A549 (cell line): ENCODE data around the gene DMRT1. TPM values are rescaled to one million over a fixed set of nuclear protein-coding genes. Genes with fewer than 3 reads are reported as not detected.
A peak's percentile ranks its signal among the peaks of the same experiment; 100 is the strongest.
"Not testable (repeated sequence)": the region's sequence is repeated elsewhere in the genome, so short reads cannot be mapped to it uniquely, and the experiment has no call there.

Experiments used
- ATAC-seq, 2 experiments: fragments of 200-7000 bp in 1 of 2; fragments of >200 bp in 1 of 2; cut with Nextera tagmentation in 1 of 2; cut with Tn5 transposase in 1 of 2; 3 replicates each; pipeline versions ENCODE4 v1.8.0 to v1.9.1; 2018 to 2020; ENCODE audit warnings: mild to moderate bottlenecking in 1 of 2, moderate library complexity in 1 of 2
- CTCF ChIA-PET: fragments of 300-600 bp; sonication (Branson Sonifier 250); formaldehyde crosslinking; extraction: SDS; loops from one replicate; lab custom pipeline; 2021; ENCODE audit warnings: antibody characterized with exemption, inconsistent platforms; lab: Yijun Ruan, JAX
- POLR2A ChIA-PET: fragments of 350-600 bp; formaldehyde crosslinking; extraction: SDS; loops from one replicate; lab custom pipeline; 2021; ENCODE audit warnings: antibody characterized with exemption, inconsistent platforms; lab: Yijun Ruan, JAX
- DNase-seq, 2 experiments: peaks; one replicate each; pipeline versions ENCODE4 v3.0.0 to v3.0.0-alpha.2; 2011 to 2016; ENCODE audit warnings: low read depth in 1 of 2, low spot score in 1 of 2
- FAIRE-seq: peaks from 2 replicates; lab custom pipeline; 2011; peaks lifted over from hg19 to GRCh38; lab: Jason Lieb, UNC
- H3K27ac ChIP-seq, 2 experiments: fragments of >200 bp; sonication (Bioruptor Twin); formaldehyde crosslinking; 3 replicates each; pipeline ENCODE4 v1.5.1; 2016 to 2017
- H3K4me1 ChIP-seq: fragments of >200 bp; sonication (Bioruptor Twin); formaldehyde crosslinking; 3 replicates; pipeline ENCODE4 v1.6.1; 2016
- H3K4me2 ChIP-seq: fragments of >200 bp; sonication (Bioruptor Twin); formaldehyde crosslinking; 3 replicates; pipeline ENCODE4 v1.6.1; 2016
- H3K4me3 ChIP-seq: fragments of >200 bp; sonication (Bioruptor Twin); formaldehyde crosslinking; 3 replicates; pipeline ENCODE4 v1.5.1; 2016
- H3K9me3 ChIP-seq: fragments of >200 bp; sonication (Bioruptor Twin); formaldehyde crosslinking; 3 replicates; pipeline ENCODE4 v1.6.1; 2016
- BCL3 ChIP-seq: fragments of >200 bp; sonication (Bioruptor Twin); formaldehyde crosslinking; IDR thresholded peaks from 3 replicates; pipeline ENCODE4 v1.6.1; 2016
- BHLHE40 ChIP-seq: IDR thresholded peaks from 2 replicates; pipeline ENCODE4 v1.6.1; 2012; ENCODE audit warnings: low read depth, low read length, inconsistent platforms
- CHD2 ChIP-seq: fragments of 150-350 bp; IDR thresholded peaks from 2 replicates; pipeline ENCODE4 v1.6.1; 2014; ENCODE audit warnings: low read length; ENCODE audit not compliant: partially characterized antibody
- CTCF ChIP-seq: fragments of >200 bp; sonication (Bioruptor Twin); formaldehyde crosslinking; IDR thresholded peaks from 3 replicates; pipeline ENCODE4 v1.5.1; 2016
- EHMT2 ChIP-seq: fragments of 200-600 bp; sonication (generic); IDR thresholded peaks from 2 replicates; pipeline ENCODE4 v1.6.1; 2016; ENCODE audit warnings: antibody characterized with exemption, low read depth, mild to moderate bottlenecking, moderate library complexity
- FOSB ChIP-seq: fragments of 250-450 bp; sonication (Bioruptor Pico); IDR thresholded peaks from 2 replicates; pipeline ENCODE4 v1.5.0; 2020; ENCODE audit warnings: mild to moderate bottlenecking, moderate library complexity
- MAFK ChIP-seq: fragments of 450-650 bp; IDR thresholded peaks from 2 replicates; pipeline ENCODE4 v1.6.1; 2014; ENCODE audit not compliant: partially characterized antibody
- MAX ChIP-seq: IDR thresholded peaks from 2 replicates; pipeline ENCODE4 v1.6.1; 2012
- MAZ ChIP-seq: fragments of 150-350 bp; IDR thresholded peaks from 2 replicates; pipeline ENCODE4 v1.6.1; 2014; ENCODE audit warnings: antibody characterized with exemption, low read depth, low read length, borderline replicate concordance
- NFE2L2 ChIP-seq: fragments of 150-350 bp; conservative IDR thresholded peaks from 2 replicates; pipeline ENCODE4 v1.6.1; 2014; ENCODE audit warnings: low read length
- NPAS2 ChIP-seq: fragments of 250-450 bp; sonication (Bioruptor Pico); IDR thresholded peaks from 2 replicates; pipeline ENCODE4 v1.8.0; 2022; ENCODE audit warnings: mild to moderate bottlenecking, moderate library complexity, borderline replicate concordance
- NR3C1 ChIP-seq: fragments of >200 bp; sonication (Bioruptor Twin); formaldehyde crosslinking; IDR thresholded peaks from 3 replicates; pipeline ENCODE4 v1.6.1; 2017
- POLR2A ChIP-seq: IDR thresholded peaks from 2 replicates; pipeline ENCODE4 v1.6.1; 2012; ENCODE audit warnings: mild to moderate bottlenecking, low read length
- RNF2 ChIP-seq: fragments of 200-600 bp; sonication (generic); IDR thresholded peaks from 2 replicates; pipeline ENCODE4 v1.6.1; 2016; ENCODE audit warnings: low read depth, mild to moderate bottlenecking, antibody characterized with exemption, moderate library complexity, borderline replicate concordance
- USF2 ChIP-seq: fragments of 450-650 bp; IDR thresholded peaks from 2 replicates; pipeline ENCODE4 v1.6.1; 2014; ENCODE audit warnings: antibody characterized with exemption
- WGBS: methylation state at CpG from one replicate; pipeline ENCODE4 v1.1.6; 2017; ENCODE audit errors: missing lambda C conversion rate; 5-methylcytosine and 5-hydroxymethylcytosine counted together
- polyA plus RNA-seq, 4 experiments: library from polyadenylated mRNA; depleted of rRNA in 3 of 4; stranded (reverse); fragments of >200 nt; fragmentation: RNase III in 1 of 4; extraction: RNeasy Plus Mini Kit Qiagen cat#74134 plus additional on column Dnase treatment in 1 of 4; gene quantifications; 2 replicates in 3 of 4; 3 replicates in 1 of 4; pipeline ENCODE4 v1.2.3, GENCODE V29; 2011 to 2017

The DMRT1 gene
- polyA plus RNA-seq, 2 of the 4 experiments (the other 2 are of a cell fraction) = not detected

GRCh38 chr9:860706-861105, 19.2 kb downstream of the DMRT1 start:
- no peak for FAIRE-seq
- Histone ChIP-seq H3K9me3 (no peaks in the 10 kb centered on the region), H3K4me3 (no peak overlapping the region), H3K4me2 (no peak overlapping the region), H3K27ac (no peak overlapping the region), H3K4me1 (no peaks in the 10 kb centered on the region)
- CTCF ChIA-PET = interaction anchor here (0.6 kb wide), 1 partner anchor 513 kb away, joined by 3 read pairs; no protein-coding TSS in a partner anchor
- WGBS = 35% methylated on average over 4 of the region's 4 CpGs
- TF ChIP-seq EHMT2 = no peak
- TF ChIP-seq USF2 = no peak
- no peak for TF ChIP-seq CTCF
- TF ChIP-seq NFE2L2 = no peak
- TF ChIP-seq CHD2 = no peak
- POLR2A ChIA-PET = no interaction called here
- peak in 1 of 2 experiments; percentile 34; a peak in 1 of 6 replicates for ATAC-seq
- DNase-seq = no peak

GRCh38 chr9:861525-861924, 20.0 kb downstream of the DMRT1 start:
- FAIRE-seq, H3K4me2 ChIP-seq, H3K4me1 ChIP-seq, DNase-seq, H3K9me3 ChIP-seq, ATAC-seq, H3K4me3 ChIP-seq, POLR2A ChIA-PET, H3K27ac ChIP-seq: not testable (repeated sequence)
- WGBS = 68% methylated on average over 12 of the region's 30 CpGs
- CTCF ChIA-PET = interaction anchor here (0.6 kb wide), 1 partner anchor 513 kb away, joined by 3 read pairs; no protein-coding TSS in a partner anchor

- CTCF ChIA-PET = interaction anchor here (1.5 kb wide), 1 partner anchor 134 kb away, joined by 4 read pairs; no protein-coding TSS in a partner anchor
- FAIRE-seq = no peak
- Histone ChIP-seq H3K9me3 (no peaks in the 10 kb centered on the region), H3K4me1 (no peaks in the 10 kb centered on the region), H3K4me3 (no peak overlapping the region), H3K4me2 (no peak overlapping the region), H3K27ac (no peak overlapping the region)
- no peak for TF ChIP-seq MAX
- TF ChIP-seq MAFK = no peak
- TF ChIP-seq FOSB = no peak
- no peak for TF ChIP-seq MAZ
- no peak for TF ChIP-seq BHLHE40
- TF ChIP-seq BCL3 = no peak
- no peak for TF ChIP-seq RNF2
- no peak for TF ChIP-seq POLR2A
- no peak for TF ChIP-seq USF2
- TF ChIP-seq NR3C1 = no peak
- TF ChIP-seq NPAS2 (CRISPR knock-in tag) = no peak
- ATAC-seq = no peak
- POLR2A ChIA-PET = no interaction called here
- no peak for DNase-seq
- WGBS = 42% methylated on average over 10 of the region's 10 CpGs
Measured at GRCh38 chr9:875119-875962, 33.8 kb downstream of the DMRT1 start.
